IMR-90 (cell line): ENCODE measurements around the gene LIN52. TPM values are rescaled to one million over a fixed set of nuclear protein-coding genes. Genes with fewer than 3 reads are reported as not detected.

Experiments
- ATAC-seq: fragments of 200-7000 bp; cut with Tn5 transposase; 2 replicates; pipeline ENCODE4 v1.9.1; 2020; ENCODE audit warnings: low read depth, mild to moderate bottlenecking, moderate library complexity
- BruUV-seq: library from RNA; stranded (reverse); fragments of 400-500 nt; replicated peaks from 2 replicates; lab custom pipeline; 2021; lab: Mats Ljungman, UMichigan
- CTCF ChIA-PET: fragments of 300-600 bp; formaldehyde crosslinking; extraction: SDS; loops from one replicate; lab custom pipeline; 2021; ENCODE audit warnings: antibody characterized with exemption; lab: Yijun Ruan, JAX
- POLR2A ChIA-PET: fragments of 300-600 bp; sonication (Branson Sonifier 250); formaldehyde crosslinking; loops from one replicate; lab custom pipeline; 2022; ENCODE audit warnings: antibody characterized with exemption; ENCODE audit not compliant: unreplicated experiment; lab: Charles Lee
- DNase-seq: peaks from one replicate; pipeline ENCODE4 v3.0.0; 2013
- H2AFZ ChIP-seq: replicated peaks from 2 replicates; pipeline ENCODE3; 2013; ENCODE audit warnings: low read length, mild to moderate bottlenecking; ENCODE audit not compliant: poor library complexity
- H2AK5ac ChIP-seq: 2 replicates; pipeline ENCODE4 v1.6.1; 2013; ENCODE audit warnings: low read depth, low read length, inconsistent platforms
- H2AK9ac ChIP-seq: replicated peaks from 2 replicates; pipeline ENCODE3; 2013; ENCODE audit warnings: mild to moderate bottlenecking, low read depth, low read length, moderate library complexity; ENCODE audit not compliant: poor library complexity
- H2BK120ac ChIP-seq: 2 replicates; pipeline ENCODE4 v1.6.1; 2013; ENCODE audit warnings: low read depth, low read length, inconsistent platforms
- H2BK15ac ChIP-seq: 3 replicates; pipeline ENCODE4 v1.6.1; 2013; ENCODE audit warnings: low read depth, low read length, inconsistent platforms
- H2BK20ac ChIP-seq: 2 replicates; pipeline ENCODE4 v1.6.1; 2013; ENCODE audit warnings: low read depth, mild to moderate bottlenecking, inconsistent platforms, low read length, moderate library complexity
- H2BK5ac ChIP-seq: 2 replicates; pipeline ENCODE4 v1.6.1; 2013; ENCODE audit warnings: mild to moderate bottlenecking, low read depth, low read length, inconsistent platforms; ENCODE audit not compliant: poor library complexity, severe bottlenecking
- H3K14ac ChIP-seq: replicated peaks from 2 replicates; pipeline ENCODE4 v1.6.1; 2013; ENCODE audit warnings: low read depth, low read length, inconsistent platforms
- H3K18ac ChIP-seq: 2 replicates; pipeline ENCODE4 v1.6.1; 2013; ENCODE audit warnings: low read depth, low read length, control low read depth
- H3K23ac ChIP-seq: 2 replicates; pipeline ENCODE4 v1.6.1; 2013; ENCODE audit warnings: low read depth, low read length, inconsistent platforms
- H3K27ac ChIP-seq: 2 replicates; pipeline ENCODE4 v1.5.1; 2013; ENCODE audit warnings: mild to moderate bottlenecking, control low read depth, low read length; ENCODE audit not compliant: insufficient read depth
- H3K27me3 ChIP-seq: 2 replicates; pipeline ENCODE4 v1.6.1; 2013; ENCODE audit warnings: low read length; ENCODE audit not compliant: control insufficient read depth, insufficient read depth
- H3K36me3 ChIP-seq: 2 replicates; pipeline ENCODE4 v1.6.1; 2013; ENCODE audit warnings: low read length, mixed read lengths; ENCODE audit not compliant: control insufficient read depth, insufficient read depth
- H3K4ac ChIP-seq: 2 replicates; pipeline ENCODE4 v1.6.1; 2013; ENCODE audit warnings: low read depth, low read length, inconsistent platforms
- H3K4me1 ChIP-seq: 2 replicates; pipeline ENCODE4 v1.6.1; 2013; ENCODE audit warnings: low read length, mixed read lengths; ENCODE audit not compliant: control insufficient read depth, insufficient read depth
- H3K4me2 ChIP-seq: 2 replicates; pipeline ENCODE4 v1.6.1; 2013; ENCODE audit warnings: low read depth, mild to moderate bottlenecking, control low read depth, low read length, moderate library complexity
- H3K4me3 ChIP-seq: 2 replicates; pipeline ENCODE4 v1.5.1; 2013; ENCODE audit warnings: low read depth, mild to moderate bottlenecking, control low read depth, low read length, moderate library complexity; ENCODE audit not compliant: insufficient read depth
- H3K56ac ChIP-seq: 2 replicates; pipeline ENCODE4 v1.6.1; 2013; ENCODE audit warnings: low read length, inconsistent platforms; ENCODE audit not compliant: insufficient read depth; ENCODE audit errors: extremely low read depth
- H3K79me1 ChIP-seq, 2 experiments: 2 replicates each; pipeline ENCODE4 v1.6.1; 2013; ENCODE audit warnings: low read length in 2 of 2, inconsistent platforms in 1 of 2, low read depth in 1 of 2
- H3K9ac ChIP-seq: 2 replicates; pipeline ENCODE4 v1.6.1; 2013; ENCODE audit warnings: low read depth, low read length, control low read depth
- H3K9me1 ChIP-seq: 2 replicates; pipeline ENCODE4 v1.6.1; 2013; ENCODE audit warnings: low read length, inconsistent platforms; ENCODE audit not compliant: insufficient read depth
- H3K9me3 ChIP-seq: 2 replicates; pipeline ENCODE4 v1.6.1; 2013; ENCODE audit warnings: low read length; ENCODE audit not compliant: control insufficient read depth, insufficient read depth
- H4K20me1 ChIP-seq: 2 replicates; pipeline ENCODE4 v1.6.1; 2013; ENCODE audit warnings: low read length, inconsistent platforms; ENCODE audit not compliant: insufficient read depth
- H4K5ac ChIP-seq: 2 replicates; pipeline ENCODE4 v1.6.1; 2013; ENCODE audit warnings: mild to moderate bottlenecking, low read depth, low read length, control low read depth
- H4K8ac ChIP-seq, 2 experiments: 2 replicates each; pipeline ENCODE4 v1.6.1; 2013; ENCODE audit warnings: low read depth in 2 of 2, low read length in 2 of 2, control low read depth in 1 of 2, inconsistent platforms in 1 of 2
- H4K91ac ChIP-seq: 2 replicates; pipeline ENCODE4 v1.6.1; 2013; ENCODE audit warnings: low read depth, low read length, inconsistent platforms; ENCODE audit not compliant: insufficient read depth
- CEBPB ChIP-seq: IDR thresholded peaks from 2 replicates; pipeline ENCODE4 v1.6.1; 2012; ENCODE audit warnings: low read depth, low read length, improper control_type of control experiment
- FOS ChIP-seq: fragments of 150-350 bp; IDR thresholded peaks from 2 replicates; pipeline ENCODE4 v1.6.1; 2016; ENCODE audit warnings: low read depth, low read length
- RFX5 ChIP-seq: IDR thresholded peaks from 2 replicates; pipeline ENCODE4 v1.8.0; 2012; ENCODE audit warnings: low read depth, mild to moderate bottlenecking, low read length, moderate library complexity
- SMC3 ChIP-seq: fragments of 150-350 bp; IDR thresholded peaks from 2 replicates; pipeline ENCODE4 v1.6.1; 2016; ENCODE audit warnings: low read depth, mild to moderate bottlenecking, antibody characterized with exemption, low read length, moderate library complexity
- WGBS, 2 experiments: methylation state at CpG; one replicate each; pipeline versions ENCODE4 v1.1.5 to v1.1.7; 2013; ENCODE audit warnings: missing lambda C conversion rate in 2 of 2; ENCODE audit not compliant: insufficient read length in 1 of 2; ENCODE audit errors: extremely low coverage in 2 of 2; 5-methylcytosine and 5-hydroxymethylcytosine counted together
- dilution Hi-C: fragments of 300-500 bp; cut with HindIII; formaldehyde crosslinking; loops from one replicate; pipeline ENCODE4 v1.14.3; 2018; ENCODE audit warnings: low sequenced_read_pairs; ENCODE audit not compliant: unreplicated experiment
- in situ Hi-C: fragments of 300-500 bp; cut with MboI; formaldehyde crosslinking; loops from 3 replicates; pipeline ENCODE4 v1.14.3; 2019; ENCODE audit warnings: low sequenced_read_pairs, inconsistent platforms, mixed read lengths
- intact Hi-C: fragments of 100-400 bp; cut with micrococcal nuclease; formaldehyde crosslinking; loops from 2 replicates; pipeline ENCODE4 v1.10.0; 2022
- polyA plus RNA-seq, 3 experiments: library from polyadenylated mRNA; depleted of rRNA; stranded (reverse); fragments of >200 nt; gene quantifications; 2 replicates each; pipeline ENCODE4 v1.2.3, GENCODE V29; 2012; ENCODE audit warnings: low replicate concordance in 1 of 3
- total RNA-seq: library from RNA; depleted of rRNA; stranded (reverse); fragments of >200 nt; gene quantifications from 2 replicates; pipeline ENCODE4 v1.2.3, GENCODE V29; 2012
- TF ChIP-seq, protein P1 (sequence below): fragments of 150-350 bp; IDR thresholded peaks from 2 replicates; pipeline ENCODE4 v1.6.1; 2016; ENCODE audit warnings: low read depth, mild to moderate bottlenecking, low read length, moderate library complexity, borderline replicate concordance
- TF ChIP-seq, protein P2 (sequence below): conservative IDR thresholded peaks from 2 replicates; pipeline ENCODE4 v1.5.1; 2012; ENCODE audit warnings: mild to moderate bottlenecking, low read depth, low read length, improper control_type of control experiment

Gene LIN52
- total and polyA plus RNA-seq, 2 of the 4 experiments (the other 2 are of a cell fraction): 6.1 to 11.5 TPM

DNA sequence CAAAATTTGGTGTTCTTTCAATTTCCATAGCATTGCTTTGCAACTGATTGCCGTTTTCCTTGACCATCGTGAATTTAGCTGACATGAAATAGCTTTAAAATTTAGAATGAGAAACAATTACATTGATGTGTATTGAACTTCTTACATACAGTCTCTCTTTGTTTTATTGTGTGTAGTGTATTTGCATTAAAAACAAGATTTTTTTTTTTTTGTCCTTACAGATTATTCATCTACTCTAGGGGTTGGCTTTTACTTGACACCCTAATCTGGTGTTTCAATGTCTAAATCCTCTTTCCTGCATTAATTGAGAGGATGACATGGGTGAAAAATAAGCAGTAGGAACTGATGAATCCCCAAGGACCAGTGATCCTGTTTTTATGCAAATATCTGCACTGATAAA, 20.6 kb downstream of the LIN52 start:
- ATAC-seq: no peak
- Histone ChIP-seq H3K4ac (no peak overlapping the region), H2AK9ac (no peak overlapping the region), H3K36me3 (peaks cover 4% of the 10 kb centered on the region), H2AK5ac (no peak overlapping the region), H3K4me1 (no peaks in the 10 kb centered on the region; the same call in 1 of the 2 replicates), H3K9me1 (no peaks in the 10 kb centered on the region), H3K79me1 (no peaks in the 10 kb centered on the region; a peak in 1 of 4 replicates), H3K18ac (no peak overlapping the region), H2BK120ac (no peak overlapping the region), H2AFZ (no peak overlapping the region), H3K4me3 (no peak overlapping the region), H2BK5ac (no peak overlapping the region), H2BK15ac (no peak overlapping the region), H4K5ac (no peak overlapping the region), H3K14ac (no peak overlapping the region), H3K4me2 (no peak overlapping the region), H4K8ac (no peak overlapping the region), H4K20me1 (no peaks in the 10 kb centered on the region), H3K56ac (no peak overlapping the region), H3K27ac (no peak overlapping the region), H4K91ac (no peak overlapping the region), H3K9ac (no peak overlapping the region), H3K27me3 (no peaks in the 10 kb centered on the region), H2BK20ac (no peak overlapping the region), H3K9me3 (no peaks in the 10 kb centered on the region), H3K23ac (no peak overlapping the region)
- dilution Hi-C loops (no loop called here), in situ Hi-C loops (no loop called here), intact Hi-C loops (no loop called here)
- ChIA-PET CTCF (interaction anchor here (0.6 kb wide), 1 partner anchor 166 kb away, joined by 9 read pairs; no protein-coding TSS in a partner anchor), POLR2A (no interaction called here)
- TF ChIP-seq FOS: no peak
- TF ChIP-seq, protein P1, sequence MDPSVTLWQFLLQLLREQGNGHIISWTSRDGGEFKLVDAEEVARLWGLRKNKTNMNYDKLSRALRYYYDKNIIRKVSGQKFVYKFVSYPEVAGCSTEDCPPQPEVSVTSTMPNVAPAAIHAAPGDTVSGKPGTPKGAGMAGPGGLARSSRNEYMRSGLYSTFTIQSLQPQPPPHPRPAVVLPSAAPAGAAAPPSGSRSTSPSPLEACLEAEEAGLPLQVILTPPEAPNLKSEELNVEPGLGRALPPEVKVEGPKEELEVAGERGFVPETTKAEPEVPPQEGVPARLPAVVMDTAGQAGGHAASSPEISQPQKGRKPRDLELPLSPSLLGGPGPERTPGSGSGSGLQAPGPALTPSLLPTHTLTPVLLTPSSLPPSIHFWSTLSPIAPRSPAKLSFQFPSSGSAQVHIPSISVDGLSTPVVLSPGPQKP: no peak
- no peak for TF ChIP-seq RFX5
- no peak for TF ChIP-seq SMC3
- TF ChIP-seq, protein P2, sequence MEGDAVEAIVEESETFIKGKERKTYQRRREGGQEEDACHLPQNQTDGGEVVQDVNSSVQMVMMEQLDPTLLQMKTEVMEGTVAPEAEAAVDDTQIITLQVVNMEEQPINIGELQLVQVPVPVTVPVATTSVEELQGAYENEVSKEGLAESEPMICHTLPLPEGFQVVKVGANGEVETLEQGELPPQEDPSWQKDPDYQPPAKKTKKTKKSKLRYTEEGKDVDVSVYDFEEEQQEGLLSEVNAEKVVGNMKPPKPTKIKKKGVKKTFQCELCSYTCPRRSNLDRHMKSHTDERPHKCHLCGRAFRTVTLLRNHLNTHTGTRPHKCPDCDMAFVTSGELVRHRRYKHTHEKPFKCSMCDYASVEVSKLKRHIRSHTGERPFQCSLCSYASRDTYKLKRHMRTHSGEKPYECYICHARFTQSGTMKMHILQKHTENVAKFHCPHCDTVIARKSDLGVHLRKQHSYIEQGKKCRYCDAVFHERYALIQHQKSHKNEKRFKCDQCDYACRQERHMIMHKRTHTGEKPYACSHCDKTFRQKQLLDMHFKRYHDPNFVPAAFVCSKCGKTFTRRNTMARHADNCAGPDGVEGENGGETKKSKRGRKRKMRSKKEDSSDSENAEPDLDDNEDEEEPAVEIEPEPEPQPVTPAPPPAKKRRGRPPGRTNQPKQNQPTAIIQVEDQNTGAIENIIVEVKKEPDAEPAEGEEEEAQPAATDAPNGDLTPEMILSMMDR: no peak
- TF ChIP-seq CEBPB: no peak
- WGBS, 2 experiments: no CpG with 5 or more reads among the region's 2 CpGs
- no peak for DNase-seq
- BruUV-seq: no TSS peak
